B cell (primary cell): ENCODE results near the gene ANKRD13D. TPM values are rescaled to one million over a fixed set of nuclear protein-coding genes. Genes with fewer than 3 reads are reported as not detected.

Experiments used
- ATAC-seq: fragments of 200-7000 bp; cut with Tn5 transposase; one replicate; pipeline ENCODE4 v1.10.0; 2021; ENCODE audit warnings: low read depth, mild to moderate bottlenecking, moderate number of reproducible peaks, moderate library complexity
- CTCF ChIA-PET: fragments of 350-600 bp; sonication (Branson Sonifier 250); formaldehyde crosslinking; loops from one replicate; lab custom pipeline; 2021; ENCODE audit warnings: antibody characterized with exemption, inconsistent platforms; lab: Charles Lee
- POLR2A ChIA-PET: fragments of 350-600 bp; sonication (Branson Sonifier 250); formaldehyde crosslinking; loops from one replicate; lab custom pipeline; 2021; ENCODE audit warnings: antibody characterized with exemption; lab: Charles Lee
- DNase-seq: peaks from one replicate; pipeline ENCODE4 v3.0.0; 2013
- H2AFZ ChIP-seq: 2 replicates; pipeline ENCODE4 v1.6.1; 2012; ENCODE audit warnings: mild to moderate bottlenecking, low read depth, low read length; ENCODE audit not compliant: insufficient read depth, poor library complexity, severe bottlenecking
- H3K27ac ChIP-seq, 2 donors: 1 replicate in 1 of 2; 2 replicates in 1 of 2; pipeline ENCODE4 v1.5.1; 2012 to 2013; ENCODE audit warnings: low read length in 2 of 2, mild to moderate bottlenecking in 2 of 2, moderate library complexity in 1 of 2
- H3K27me3 ChIP-seq, 4 experiments: fragments of 200-600 bp in 1 of 4; sonication (generic) in 1 of 4; replicated peaks in 1 of 4; 1 replicate in 2 of 4; 2 replicates in 2 of 4; pipeline versions ENCODE4 v1.6.1 to v1.7.0; 2013 to 2016; ENCODE audit warnings: low read length in 3 of 4, mild to moderate bottlenecking in 2 of 4, mixed read lengths in 1 of 4, moderate library complexity in 1 of 4; ENCODE audit not compliant: insufficient read depth in 4 of 4, control insufficient read depth in 3 of 4; ENCODE audit errors: control extremely low read depth in 1 of 4
- H3K36me3 ChIP-seq, 2 experiments: replicated peaks in 1 of 2; 1 replicate in 1 of 2; 2 replicates in 1 of 2; pipeline versions ENCODE4 v1.6.1 to v1.7.1; 2013; ENCODE audit warnings: low read length in 1 of 2; ENCODE audit not compliant: insufficient read depth in 2 of 2, control insufficient read depth in 1 of 2; ENCODE audit errors: control extremely low read depth in 1 of 2, extremely low read depth in 1 of 2
- H3K4me1 ChIP-seq, 2 donors: fragments of 200-600 bp in 1 of 2; sonication (generic) in 1 of 2; 1 replicate in 1 of 2; 2 replicates in 1 of 2; pipeline versions ENCODE4 v1.5.1 to v1.6.1; 2013 to 2017; ENCODE audit warnings: low read length in 2 of 2; ENCODE audit not compliant: control insufficient read depth in 2 of 2, insufficient read depth in 2 of 2
- H3K4me2 ChIP-seq: replicated peaks from 2 replicates; pipeline ENCODE3; 2012; ENCODE audit warnings: mild to moderate bottlenecking, low read depth, low read length; ENCODE audit not compliant: poor library complexity, severe bottlenecking
- H3K4me3 ChIP-seq, 5 experiments: fragments of 200-600 bp in 1 of 5; sonication (generic) in 1 of 5; 1 replicate in 3 of 5; 2 replicates in 2 of 5; pipeline versions ENCODE4 v1.5.1 to v1.7.0; 2011 to 2016; ENCODE audit warnings: low read length in 4 of 5, mild to moderate bottlenecking in 4 of 5, low read depth in 2 of 5, control low read depth in 1 of 5, moderate library complexity in 1 of 5; ENCODE audit not compliant: insufficient read depth in 1 of 5; ENCODE audit errors: control extremely low read depth in 1 of 5, extremely low read depth in 1 of 5
- H3K79me2 ChIP-seq: fragments of 200-600 bp; sonication (generic); one replicate; pipeline ENCODE4 v1.6.0; 2016; ENCODE audit warnings: low read length; ENCODE audit not compliant: control insufficient read depth, insufficient read depth
- H3K9ac ChIP-seq: fragments of 200-600 bp; sonication (generic); 2 replicates; pipeline ENCODE4 v1.6.1; 2017; ENCODE audit warnings: mild to moderate bottlenecking, low read length, moderate library complexity
- H3K9me3 ChIP-seq, 3 donors: one replicate each; pipeline versions ENCODE4 v1.6.1 to v1.7.1; 2013; ENCODE audit warnings: low read length in 2 of 3; ENCODE audit not compliant: control insufficient read depth in 2 of 3, insufficient read depth in 1 of 3; ENCODE audit errors: control extremely low read depth in 1 of 3
- H4K20me1 ChIP-seq: 2 replicates; pipeline ENCODE4 v1.6.0; 2012; ENCODE audit warnings: mild to moderate bottlenecking, low read length; ENCODE audit not compliant: insufficient read depth, control insufficient read depth, poor library complexity, severe bottlenecking
- H3K27ac Mint-ChIP-seq: one replicate; pipeline ENCODE4 v1.8.0; 2021; ENCODE audit warnings: mixed read lengths
- H3K27me3 Mint-ChIP-seq: one replicate; pipeline ENCODE4 v1.8.0; 2021; ENCODE audit warnings: mixed read lengths
- H3K4me1 Mint-ChIP-seq: one replicate; pipeline ENCODE4 v1.8.0; 2021; ENCODE audit warnings: mixed read lengths
- H3K4me3 Mint-ChIP-seq: one replicate; pipeline ENCODE4 v1.8.0; 2021; ENCODE audit warnings: mixed read lengths
- H3K9me3 Mint-ChIP-seq: one replicate; pipeline ENCODE4 v1.8.0; 2022; ENCODE audit warnings: mixed read lengths; ENCODE audit not compliant: insufficient read depth
- CTCF ChIP-seq: fragments of 200-600 bp; IDR thresholded peaks from one replicate; pipeline ENCODE4 v1.8.0; 2022; ENCODE audit warnings: antibody characterized with exemption, mild to moderate bottlenecking
- EZH2 ChIP-seq: IDR thresholded peaks from 2 replicates; pipeline ENCODE4 v1.6.1; 2012; ENCODE audit warnings: borderline replicate concordance, low read depth, mild to moderate bottlenecking, moderate library complexity, low read length; ENCODE audit not compliant: insufficient read depth, poor library complexity, severe bottlenecking
- whole genome bisulfite sequencing: methylation state at CpG from one replicate; pipeline ENCODE4 v1.1.5; 2013; ENCODE audit warnings: missing lambda C conversion rate; ENCODE audit not compliant: insufficient coverage; 5-methylcytosine and 5-hydroxymethylcytosine counted together
- intact Hi-C: fragments of 100-400 bp; cut with micrococcal nuclease; formaldehyde crosslinking; loops from one replicate; pipeline ENCODE4 v1.10.0; 2022
- polyA plus RNA-seq: library from polyadenylated mRNA; depleted of rRNA; stranded (reverse); fragments of >200 nt; gene quantifications from 2 replicates; pipeline ENCODE4 v1.2.3, GENCODE V29; 2012
- total RNA-seq, 2 donors: library from RNA; stranded (reverse); fragments of 120-200 nt in 1 of 2; gene quantifications; 1 replicate in 1 of 2; 2 replicates in 1 of 2; pipeline versions ENCODE4 v1.2.3 to v1.2.4, GENCODE V29; 2013 to 2022

The ANKRD13D gene
- total and polyA plus RNA-seq, 2 donors (not counting 1 experiment from before 2014, with no cell fraction given): 189 to 252 TPM

- Mint-ChIP-seq H3K27ac (peak overlapping the region; percentile 95), H3K27me3 (no peaks in the 10 kb centered on the region), H3K4me1 (peaks cover 76% of the 10 kb centered on the region), H3K4me3 (peak overlapping the region; percentile 84), H3K9me3 (no peaks in the 10 kb centered on the region)
- ChIA-PET CTCF (interaction anchor here (0.8 to 5.5 kb wide), 13 partner anchors 9 to 114 kb away, joined by 3 to 46 read pairs (median 4); partner anchors contain the start of genes ANKRD13D and GRK2), POLR2A (interaction anchor here (0.5 to 3.5 kb wide), 15 partner anchors 9 to 197 kb away, joined by 3 to 70 read pairs (median 4); partner anchors contain the start of genes ANKRD13D, CLCF1, GRK2 and POLD4)
- H3K27me3 ChIP-seq: no peaks in the 10 kb centered on the region
- H3K9ac ChIP-seq: peak overlapping the region; percentile 54
- ATAC-seq (peak; percentile 95), DNase-seq (peak; percentile 96)
- 0% methylated on average over 24 of the region's 24 CpGs for WGBS
- H3K9me3 ChIP-seq: no peaks in the 10 kb centered on the region
- peaks cover 100% of the 10 kb centered on the region for H3K79me2 ChIP-seq
- intact Hi-C loops: loop anchor here (1.0 to 2.0 kb wide), 5 partner anchors 9 to 205 kb away; partner anchors contain the start of gene AIP
- peaks cover 0 to 79% of the 10 kb centered on the region in 2 experiments for H3K36me3 ChIP-seq
- peak overlapping the region; percentile 35 to 59 (median 50) for H3K4me3 ChIP-seq
- H3K27ac ChIP-seq: peak overlapping the region; percentile 82
- H3K4me2 ChIP-seq: peak overlapping the region; percentile 92
- H2AFZ ChIP-seq: peak overlapping the region; percentile 46
- H3K4me1 ChIP-seq: peaks cover 82 to 86% of the 10 kb centered on the region in 2 donors
- H4K20me1 ChIP-seq: peaks cover 75% of the 10 kb centered on the region
- TF ChIP-seq EZH2 (no peak), CTCF (no peak)
Observed at GRCh38 chr11:67277231-67277961, 11.7 kb upstream of the ANKRD13D start.
